H4 (cell line): ENCODE data around the gene DCK. TPM values are rescaled to one million over a fixed set of nuclear protein-coding genes. Genes with fewer than 3 reads are reported as not detected.
"Not testable (repeated sequence)": the region's sequence is repeated elsewhere in the genome, so short reads cannot be mapped to it uniquely, and the experiment has no call there.

Experiments
- DNase-seq: peaks from one replicate; pipeline ENCODE4 v3.0.0-alpha.2; 2015; ENCODE audit warnings: low spot score
- total RNA-seq: library from RNA; depleted of rRNA; stranded (reverse); fragments of >200 nt; shearing (Covaris generic); gene quantifications from 2 replicates; pipeline ENCODE4 v1.2.3, GENCODE V29; 2014; rRNA removed

The DCK gene
- total RNA-seq: 28.7 and 38.2 TPM in 2 replicates

DNA sequence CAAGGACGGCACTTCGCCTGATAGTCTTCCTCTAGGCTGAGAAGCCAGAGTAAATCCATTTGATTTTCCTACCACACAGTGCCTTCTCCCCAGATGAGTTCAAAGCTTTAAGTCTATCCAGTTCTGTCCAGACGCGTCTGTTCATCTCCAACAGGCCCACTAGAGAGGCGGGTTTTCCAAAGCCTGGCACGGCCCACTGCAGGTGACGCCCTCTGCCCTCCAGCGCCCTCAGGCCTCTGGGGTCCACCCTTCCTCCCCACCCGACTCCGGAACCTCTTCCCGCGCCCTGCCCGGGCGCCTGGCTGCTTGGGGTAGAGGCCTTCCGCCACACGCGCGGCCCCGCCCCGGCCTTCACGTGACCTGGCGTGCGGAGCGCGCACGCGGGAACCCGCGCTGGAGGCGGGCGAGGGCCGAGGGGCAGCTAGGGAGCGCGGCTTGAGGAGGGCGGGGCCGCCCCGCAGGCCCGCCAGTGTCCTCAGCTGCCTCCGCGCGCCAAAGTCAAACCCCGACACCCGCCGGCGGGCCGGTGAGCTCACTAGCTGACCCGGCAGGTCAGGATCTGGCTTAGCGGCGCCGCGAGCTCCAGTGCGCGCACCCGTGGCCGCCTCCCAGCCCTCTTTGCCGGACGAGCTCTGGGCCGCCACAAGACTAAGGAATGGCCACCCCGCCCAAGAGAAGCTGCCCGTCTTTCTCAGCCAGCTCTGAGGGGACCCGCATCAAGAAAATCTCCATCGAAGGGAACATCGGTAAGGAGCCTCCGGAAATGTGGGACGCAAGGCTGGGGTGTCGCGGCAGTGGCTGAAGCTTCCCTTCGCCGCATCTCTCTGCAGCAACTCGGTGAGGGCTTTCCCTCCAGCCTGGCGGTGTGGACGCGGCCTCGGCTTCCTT, at the start of gene DCK:
DCK (plus strand) TSS at position 469 of the 888 bp plus-strand sequence; CDS start at position 656, 187 bp downstream.
- DNase-seq: peak; percentile 78

DNA sequence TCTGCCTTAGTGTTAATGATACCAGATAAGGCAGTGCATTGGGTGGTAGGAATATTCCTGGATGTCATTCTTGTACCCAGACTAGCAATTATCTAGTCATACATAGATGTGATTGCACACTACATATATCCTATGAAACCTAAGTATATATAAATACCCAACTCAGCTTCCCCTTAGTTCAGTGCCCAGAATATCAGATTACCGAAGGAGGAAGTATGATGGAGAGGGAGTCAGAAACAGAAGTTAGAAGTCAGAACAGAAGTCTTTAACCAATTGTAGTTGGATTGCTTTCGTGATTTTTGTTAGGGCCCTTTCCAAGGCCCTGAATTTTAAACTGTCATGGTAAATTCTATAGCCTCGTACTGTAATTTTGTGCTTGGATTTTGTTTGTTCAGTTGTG, 48.4 kb upstream of the DCK start:
- DNase-seq: no peak

DNA sequence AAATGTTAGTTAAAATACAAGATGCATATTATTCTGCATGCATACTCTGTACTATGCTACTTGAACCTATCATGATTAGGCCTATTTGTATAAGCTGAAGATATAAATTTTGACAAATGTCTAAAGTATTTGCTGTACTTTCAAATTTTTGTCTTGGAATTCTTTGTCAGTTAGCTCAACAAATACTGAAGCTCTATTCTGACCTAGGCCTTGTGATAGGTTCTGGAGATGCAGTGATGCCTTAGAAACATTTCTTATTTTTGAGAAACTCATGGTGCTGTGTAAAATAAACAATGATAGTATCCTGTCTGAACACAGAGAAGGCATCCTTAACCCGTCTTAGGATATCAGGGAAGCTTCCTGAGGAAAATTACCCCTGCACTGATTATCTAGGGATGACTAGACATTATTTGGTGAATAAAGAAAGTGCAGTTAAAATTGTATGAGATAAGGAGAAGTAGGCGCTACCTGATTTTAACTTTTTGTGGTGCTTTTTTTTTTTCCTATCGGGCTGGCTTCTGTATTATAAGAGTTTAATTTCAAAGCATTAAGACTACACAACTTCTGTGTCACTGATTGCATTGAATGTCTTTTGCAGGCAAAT, 47.9 kb upstream of the DCK start:
- DNase-seq: no peak

DNA sequence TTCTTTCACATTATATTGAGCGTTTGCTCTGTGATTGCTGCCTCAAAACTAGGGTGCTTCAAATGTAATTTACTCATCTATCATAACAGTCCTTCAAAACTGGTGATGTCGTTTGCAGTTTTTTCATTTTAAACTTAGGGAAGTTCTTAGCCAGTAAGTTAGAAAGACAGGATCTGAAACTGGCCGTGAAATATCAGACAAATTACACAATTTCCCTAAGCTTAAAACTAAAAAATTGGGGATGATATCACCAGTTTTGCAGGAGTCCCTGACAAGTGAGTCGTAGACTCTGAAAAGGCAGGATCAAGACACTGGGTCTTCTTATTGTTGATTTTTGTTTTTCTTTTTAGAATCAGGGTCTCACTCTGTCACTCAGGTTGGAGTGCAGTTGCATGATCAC, 46.5 kb upstream of the DCK start:
- DNase-seq: no peak

DNA sequence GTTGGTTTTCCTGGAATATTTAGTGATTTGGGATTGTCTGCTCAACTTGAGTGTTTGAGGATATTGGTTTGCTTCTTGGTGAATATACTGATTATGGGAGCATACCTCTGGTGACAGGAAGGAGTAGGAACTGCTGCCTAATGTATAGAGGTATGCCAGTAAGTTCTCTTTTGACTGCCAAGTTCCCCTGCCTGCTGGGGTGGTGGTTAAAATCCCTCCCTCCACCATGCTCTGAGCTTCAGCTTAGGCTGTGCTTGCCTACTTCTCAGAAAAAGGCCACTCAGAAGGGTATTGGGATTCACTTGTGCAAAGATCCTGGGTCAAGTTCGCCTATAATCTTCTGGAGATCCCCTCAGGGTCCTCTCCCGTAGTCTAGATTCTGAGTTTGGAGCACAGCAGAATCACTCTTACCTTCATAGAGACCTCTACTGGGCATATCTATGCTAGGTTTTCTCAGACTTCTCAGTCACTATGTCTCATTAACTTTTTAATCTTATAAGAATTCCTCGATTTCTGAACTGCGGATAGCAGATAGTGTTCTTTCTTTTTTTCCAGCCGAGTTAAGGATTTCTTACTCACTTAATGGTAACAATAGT, 44.7 kb upstream of the DCK start:
- no peak for DNase-seq

DNA sequence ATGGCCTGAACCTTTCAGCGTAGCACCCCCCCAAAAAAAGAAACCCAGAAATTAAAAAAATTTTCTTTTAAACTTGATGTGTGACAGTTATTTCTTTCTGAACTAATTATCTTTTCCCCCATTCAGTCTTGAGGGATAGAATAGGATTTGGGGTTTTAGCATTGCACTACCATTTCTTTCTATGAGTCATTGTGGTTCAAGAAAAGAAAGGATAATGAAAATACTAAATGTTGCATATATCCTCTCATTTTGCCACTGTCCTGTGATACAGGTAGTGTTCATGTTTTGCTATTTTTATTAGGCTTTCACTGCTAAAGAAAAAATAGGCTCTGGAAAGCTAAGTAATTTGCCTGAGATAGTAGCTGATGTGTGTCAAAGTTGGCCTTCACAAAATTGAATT, 39.4 kb upstream of the DCK start:
- DNase-seq: no peak

DNA sequence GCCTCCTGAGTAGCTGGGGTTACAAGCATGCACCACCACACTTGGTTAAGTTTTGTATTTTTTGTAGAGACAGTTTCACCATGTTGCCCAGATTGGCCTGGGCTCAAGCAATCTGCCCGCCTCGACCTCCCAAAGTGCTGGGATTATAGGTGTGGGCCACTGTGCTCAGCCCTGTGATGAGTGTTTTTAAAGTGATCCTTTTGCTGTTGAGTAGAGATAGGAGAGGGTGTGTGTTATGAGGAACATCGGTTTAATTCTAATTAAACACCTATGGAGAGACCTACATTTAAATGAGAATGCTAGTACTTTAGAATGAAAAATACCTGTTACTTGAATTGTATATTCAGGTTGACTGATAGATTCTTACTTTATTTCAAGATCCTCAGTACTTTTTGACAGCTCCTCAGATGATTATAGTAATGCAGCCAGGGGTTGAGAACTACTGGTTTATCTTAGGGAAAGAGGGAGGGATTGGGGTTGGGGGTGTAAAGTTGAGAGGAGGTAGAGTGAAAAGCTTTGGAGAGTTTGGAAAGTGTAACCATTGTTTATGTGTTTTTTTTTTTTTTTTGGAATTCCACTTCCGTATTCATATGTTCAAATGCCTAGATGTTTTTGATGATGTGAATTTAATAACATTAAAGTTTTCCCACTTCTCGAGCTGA, 36.8 kb upstream of the DCK start:
- no peak for DNase-seq

DNA sequence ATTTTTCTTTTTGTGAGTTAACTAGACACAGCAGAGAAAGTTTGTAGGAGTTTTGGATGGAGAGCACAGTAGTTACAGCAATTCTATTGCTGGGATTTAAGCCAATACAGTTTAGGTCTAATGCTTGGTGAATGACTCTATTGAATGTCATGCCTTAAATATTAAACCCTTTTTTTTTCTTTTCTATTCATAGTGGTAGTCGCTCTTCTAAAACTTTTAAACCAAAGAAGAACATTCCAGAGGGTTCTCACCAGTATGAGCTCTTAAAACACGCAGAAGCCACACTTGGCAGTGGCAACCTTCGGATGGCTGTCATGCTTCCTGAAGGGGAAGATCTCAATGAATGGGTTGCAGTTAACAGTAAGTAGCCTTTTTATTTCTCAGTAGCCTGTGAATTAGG, 34.8 kb upstream of the DCK start:
- DNase-seq: no peak

DNA sequence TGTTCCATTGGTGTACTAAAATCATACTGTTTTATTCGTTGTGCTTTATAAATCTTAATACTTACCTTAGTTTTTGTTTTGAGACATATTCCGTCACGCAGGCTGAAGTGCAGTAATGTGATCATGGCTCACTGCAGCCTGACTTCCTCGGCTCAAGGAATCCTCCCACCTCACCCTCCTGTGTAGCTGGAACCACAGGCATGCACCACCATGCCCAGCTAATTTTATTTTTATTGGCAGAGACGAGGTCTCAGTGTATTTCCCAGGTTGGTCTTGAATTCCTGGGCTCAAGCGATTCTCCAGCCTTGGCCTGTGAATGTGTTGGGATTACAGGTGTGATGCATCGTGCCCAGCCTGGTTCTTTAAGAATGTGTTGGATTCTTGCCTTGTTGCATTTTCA, 24.4 kb upstream of the DCK start:
- DNase-seq: no peak

DNA sequence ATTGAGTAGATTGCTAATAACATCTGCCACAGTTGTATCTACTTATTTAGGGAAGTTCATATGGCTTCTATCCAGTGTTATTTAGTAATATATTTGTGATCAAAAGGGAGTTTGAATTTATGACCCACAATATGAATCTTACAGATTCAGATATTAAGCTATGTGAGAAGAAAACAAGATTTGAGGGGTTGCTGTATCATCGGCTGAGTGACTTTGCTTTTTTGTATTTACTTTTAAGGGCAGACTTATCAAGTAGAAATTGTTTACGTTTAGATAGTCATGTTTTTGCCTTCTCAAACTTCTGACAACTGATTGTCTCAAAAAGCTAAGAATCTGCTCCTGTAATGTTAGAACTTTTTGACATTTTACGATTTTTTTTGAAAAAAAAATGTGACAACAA, 17.2 kb upstream of the DCK start:
- no peak for DNase-seq

DNA sequence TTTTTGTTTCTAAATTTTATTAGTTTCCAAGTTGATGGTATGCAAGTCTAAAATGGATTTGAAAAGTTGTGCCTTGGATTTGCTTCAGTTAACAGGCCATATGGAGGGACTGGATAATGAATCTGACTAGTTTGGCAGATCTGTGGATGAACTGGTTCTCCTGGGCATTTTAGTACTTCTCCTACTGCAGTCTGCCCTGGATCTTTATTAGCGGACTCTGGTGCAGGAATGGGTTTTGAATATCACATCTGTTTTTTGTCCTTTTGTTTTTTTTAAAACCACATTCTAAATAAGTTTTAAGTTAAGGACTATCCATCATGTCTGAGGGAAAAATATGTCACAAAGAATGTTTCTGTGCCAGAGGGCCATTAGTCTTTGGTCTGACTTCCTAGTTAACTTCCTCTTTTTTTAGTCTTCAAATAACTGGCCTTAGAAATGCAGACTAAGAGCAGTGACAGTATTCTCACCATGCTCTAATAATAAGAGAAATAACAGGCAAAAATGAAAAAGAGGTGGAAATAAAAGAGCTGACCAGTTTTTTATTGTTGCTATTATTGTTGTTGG, 13.9 kb upstream of the DCK start:
- no peak for DNase-seq

DNA sequence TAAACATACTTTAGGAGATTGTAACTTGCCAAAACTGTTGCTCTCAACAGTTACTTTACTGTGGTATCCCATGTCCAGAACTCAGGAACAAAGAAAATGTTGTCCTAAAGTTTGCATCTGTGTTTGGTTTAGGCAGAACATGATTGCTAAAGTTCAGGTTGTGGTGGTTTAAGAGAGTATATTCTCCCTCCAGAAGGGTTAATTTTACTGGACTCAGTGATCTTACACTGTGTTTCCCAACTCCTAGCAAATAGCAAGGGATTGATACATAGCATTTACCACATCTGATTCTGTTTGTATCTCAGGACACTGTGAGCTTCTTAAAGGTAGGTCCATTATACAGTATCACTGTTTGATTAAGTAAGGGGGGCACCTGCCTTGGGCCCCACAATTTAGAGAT, 13.3 kb upstream of the DCK start:
- no peak for DNase-seq

DNA sequence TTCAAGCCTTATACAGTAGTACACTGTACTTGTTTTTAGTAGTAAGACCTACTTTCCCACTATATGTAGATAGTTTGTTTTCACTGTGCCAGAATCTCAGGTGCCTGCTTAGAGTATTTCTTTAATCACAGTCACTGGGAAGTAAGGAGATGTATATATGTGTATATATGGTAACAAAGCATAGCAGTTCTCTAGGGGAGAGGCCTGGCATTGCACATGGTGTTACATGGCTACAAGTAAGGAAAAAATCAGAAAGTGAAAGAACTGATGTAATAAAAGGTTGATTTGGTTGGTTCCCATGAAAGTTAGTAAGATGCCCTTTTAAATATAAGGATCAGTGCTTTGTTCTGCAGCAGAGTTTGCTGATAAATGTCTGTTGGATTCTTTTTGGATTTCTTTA, 9.3 kb upstream of the DCK start:
- no peak for DNase-seq

DNA sequence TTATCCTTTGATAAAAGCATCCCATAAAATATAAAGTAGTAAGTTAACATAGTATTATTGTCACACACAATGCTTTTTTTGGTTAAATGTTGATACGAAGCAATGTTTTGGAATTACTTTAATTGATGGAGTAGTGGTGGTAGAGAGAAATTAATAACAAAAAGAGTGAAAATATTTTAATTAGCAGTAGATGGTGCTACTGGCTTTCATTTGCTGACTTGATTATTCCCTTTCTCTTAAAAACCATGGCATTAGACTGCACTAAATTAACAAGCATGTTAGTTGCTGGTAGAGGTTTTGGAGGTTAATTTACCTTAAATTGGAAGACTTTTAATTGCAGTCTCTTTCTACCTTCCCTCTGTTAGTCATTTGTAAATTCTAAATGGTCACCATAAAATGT, 8.9 kb upstream of the DCK start:
- no peak for DNase-seq

DNA sequence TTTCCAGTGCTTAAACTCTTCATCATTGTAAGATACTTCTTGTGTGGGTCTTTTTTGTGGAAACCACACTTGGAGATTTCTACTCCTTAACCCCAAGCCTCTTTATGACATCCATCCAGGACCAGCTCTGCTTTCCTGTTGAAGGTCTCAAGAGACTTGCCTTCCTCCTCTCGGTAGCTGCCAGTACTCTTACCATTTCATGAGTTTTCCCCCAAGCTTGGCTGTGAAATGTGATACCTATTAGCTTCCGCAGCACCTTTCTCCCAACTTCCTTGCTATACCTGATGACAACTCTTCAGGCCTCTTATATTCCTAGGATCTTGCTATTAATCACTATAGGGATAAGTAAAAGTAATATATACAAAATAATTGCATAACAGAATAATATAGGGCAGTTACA, 1.9 kb upstream of the DCK start:
- no peak for DNase-seq

DNA sequence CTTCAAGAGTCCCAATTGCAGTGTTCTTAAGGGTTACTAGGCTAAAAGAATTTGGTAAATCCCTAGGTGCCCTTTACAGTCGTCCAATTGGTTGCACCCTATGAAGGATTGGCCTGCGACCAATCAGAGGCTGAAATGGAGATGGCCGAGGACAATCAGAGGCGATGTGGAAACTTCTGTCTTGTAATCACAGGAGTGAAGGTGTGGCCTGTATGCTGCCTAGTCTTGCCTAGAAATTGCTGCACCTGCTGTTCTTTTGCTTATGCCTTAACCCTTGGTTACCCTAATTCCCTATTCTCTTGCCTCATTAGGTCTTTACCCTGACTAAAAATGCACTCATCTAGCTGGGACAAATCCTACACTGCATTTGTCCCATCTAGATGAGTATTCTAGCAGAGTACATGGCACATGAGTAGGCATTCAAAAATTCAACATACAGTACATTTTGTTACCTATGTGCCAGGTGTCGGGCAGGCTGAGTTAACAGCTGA, 1.0 kb upstream of the DCK start:
- no peak for DNase-seq

DNA sequence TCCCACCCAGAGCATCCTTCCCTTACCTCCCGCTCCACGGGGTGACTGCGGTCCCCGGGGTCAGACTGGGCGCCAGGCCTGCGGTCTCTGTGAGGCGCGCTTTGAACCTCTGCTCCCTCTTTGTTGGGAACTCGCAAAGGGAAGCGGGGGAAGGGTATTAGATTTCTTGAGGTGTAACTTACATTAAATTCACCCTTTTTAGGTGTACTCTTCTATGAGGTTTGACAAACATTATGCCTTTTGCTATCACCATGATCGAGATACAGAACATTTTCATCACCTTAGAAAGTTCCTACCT, 569 bp downstream of the DCK start:
- no peak for DNase-seq

DNA sequence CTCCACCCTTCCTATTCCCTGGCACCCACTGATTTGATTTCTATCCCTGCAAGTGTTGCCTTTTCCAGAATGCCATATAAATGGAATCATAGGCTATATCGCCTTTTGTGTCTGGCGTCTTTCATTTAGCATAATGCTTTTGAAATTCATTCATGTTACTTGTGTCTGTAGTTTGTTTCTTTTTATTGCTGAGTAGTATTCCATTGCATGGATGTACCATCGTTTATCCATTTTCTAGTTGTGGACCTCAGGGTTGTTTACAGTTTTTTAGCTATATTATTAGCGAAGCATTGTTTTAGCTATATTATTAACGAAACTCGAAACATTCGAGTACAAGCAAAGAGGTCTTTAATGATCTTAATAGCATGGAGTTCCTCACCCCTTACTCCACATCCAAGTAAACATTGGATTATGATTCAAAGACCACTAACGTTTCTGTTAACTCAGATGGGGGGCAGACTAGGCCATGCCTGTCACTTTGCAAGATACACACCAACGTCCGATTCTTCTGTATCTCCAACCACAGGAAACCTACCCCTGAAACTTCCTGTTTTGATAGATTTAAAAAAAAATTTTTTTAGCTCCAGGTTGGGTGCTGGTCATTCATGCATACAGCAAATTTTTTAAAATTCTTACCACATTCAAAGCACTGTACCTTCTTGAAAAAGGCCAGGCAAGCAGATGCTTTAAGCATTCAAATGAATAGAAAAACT, 1.1 kb downstream of the DCK start:
- no peak for DNase-seq

DNA sequence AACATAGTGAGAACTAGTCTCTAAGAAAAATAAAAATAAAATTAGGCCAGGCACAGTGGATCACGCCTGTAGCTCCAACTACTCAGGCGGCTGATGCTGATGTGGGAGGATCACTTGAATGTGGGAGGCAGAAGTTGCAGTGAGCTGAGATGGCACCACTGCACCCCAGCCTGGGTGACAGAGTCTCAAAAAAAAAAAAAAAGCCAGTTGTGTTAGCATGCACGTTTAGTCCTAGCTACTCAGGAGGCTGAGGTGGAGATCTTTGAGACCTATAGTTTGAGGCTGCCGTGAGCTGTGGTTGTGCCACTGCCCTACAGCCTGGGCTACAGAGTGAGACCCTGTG, 2.5 kb downstream of the DCK start:
- DNase-seq: no peak

DNA sequence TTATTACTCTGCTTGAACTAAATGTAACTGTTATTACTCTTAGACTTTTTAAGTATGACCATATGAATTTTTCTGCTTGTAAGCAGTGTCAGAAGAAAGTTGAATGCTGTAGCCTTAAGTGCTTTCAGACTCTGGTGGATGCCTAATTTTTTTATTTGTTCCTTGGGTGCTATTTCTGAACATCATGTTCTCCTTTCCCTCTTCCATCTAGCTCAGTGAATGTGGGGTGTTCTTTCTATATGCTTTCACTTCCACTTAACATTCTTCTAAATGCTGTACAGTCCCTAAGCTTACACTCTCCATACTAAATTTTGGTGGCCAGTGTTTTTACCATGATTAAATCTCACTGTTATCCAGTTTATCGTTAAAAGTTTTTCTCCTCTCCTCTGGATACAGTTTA, 3.6 kb downstream of the DCK start:
- DNase-seq: no peak

DNA sequence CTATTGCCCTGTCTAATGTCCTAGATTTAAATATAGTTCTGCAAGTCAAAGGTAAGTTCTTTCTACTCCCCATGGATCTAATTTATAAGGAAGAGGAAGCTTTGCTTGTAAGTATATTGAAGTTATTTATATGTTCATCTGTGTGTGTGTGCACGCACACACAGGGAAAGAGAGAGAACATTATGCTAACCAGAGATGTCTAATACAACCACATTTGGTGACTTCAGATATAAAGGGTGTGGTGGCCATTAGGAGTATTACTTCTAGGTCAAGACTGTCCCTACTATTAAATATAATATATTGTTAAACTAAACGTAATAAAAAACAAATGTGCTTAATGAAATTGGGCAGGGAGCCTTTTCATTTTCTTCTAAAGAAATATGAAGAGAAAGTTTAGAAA, 4.1 kb downstream of the DCK start:
- no peak for DNase-seq

DNA sequence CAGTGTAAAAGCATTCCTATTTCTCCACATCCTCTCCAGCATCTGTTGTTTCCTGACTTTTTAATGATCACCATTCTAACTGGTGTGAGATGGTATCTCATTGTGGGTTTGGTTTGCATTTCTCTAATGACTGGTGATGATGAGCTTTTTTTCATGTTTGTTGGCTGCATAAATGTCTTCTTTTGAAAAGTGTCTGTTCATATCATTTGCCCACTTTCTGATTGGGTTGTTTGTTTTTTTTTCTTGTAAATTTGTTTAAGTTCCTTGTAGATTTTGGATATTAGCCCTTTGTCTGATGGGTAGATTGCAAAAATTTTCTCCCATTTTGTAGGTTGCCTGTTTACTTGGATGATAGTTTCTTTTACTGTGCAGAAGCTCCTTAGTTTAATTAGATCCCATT, 6.2 kb downstream of the DCK start:
- not testable (repeated sequence) for DNase-seq
